Panc1 (cell line): Measurements from ENCODE around the gene RRP36. TPM values are rescaled to one million over a fixed set of nuclear protein-coding genes. Genes with fewer than 3 reads are reported as not detected.

Experiments
- ATAC-seq: fragments of 200-7000 bp; cut with Tn5 transposase; 2 replicates; pipeline ENCODE4 v1.9.1; 2020; ENCODE audit warnings: mild to moderate bottlenecking, moderate library complexity
- BruUV-seq: library from RNA; stranded (reverse); fragments of 400-500 nt; replicated peaks from 2 replicates; lab custom pipeline; 2021; lab: Mats Ljungman, UMichigan
- CTCF ChIA-PET: fragments of 300-600 bp; sonication (Branson Sonifier 250); formaldehyde crosslinking; loops from one replicate; lab custom pipeline; 2022; ENCODE audit warnings: antibody characterized with exemption; lab: Charles Lee
- POLR2A ChIA-PET: fragments of 300-600 bp; sonication (Branson Sonifier 250); formaldehyde crosslinking; loops from one replicate; lab custom pipeline; 2022; ENCODE audit warnings: antibody characterized with exemption; lab: Charles Lee
- DNase-seq: peaks from one replicate; pipeline ENCODE4 v3.0.0-alpha.2; 2010; ENCODE audit warnings: low read depth, low spot score
- H3K27ac ChIP-seq: 2 replicates; pipeline ENCODE4 v1.5.1; 2011; ENCODE audit warnings: mild to moderate bottlenecking, low read length, inconsistent platforms
- H3K27me3 ChIP-seq: fragments of 200-500 bp; sonication (Bioruptor generic); 2 replicates; pipeline ENCODE4 v1.6.0; 2014; ENCODE audit warnings: low read length, inconsistent platforms; ENCODE audit not compliant: control insufficient read depth, insufficient read depth
- H3K36me3 ChIP-seq: fragments of 200-500 bp; sonication (Bioruptor generic); 2 replicates; pipeline ENCODE4 v1.5.1; 2014; ENCODE audit warnings: inconsistent platforms, mild to moderate bottlenecking, low read length, moderate library complexity; ENCODE audit not compliant: control insufficient read depth, insufficient read depth
- H3K4me1 ChIP-seq: 2 replicates; pipeline ENCODE4 v1.5.1; 2011; ENCODE audit warnings: inconsistent platforms, mild to moderate bottlenecking, low read length, moderate library complexity; ENCODE audit not compliant: control insufficient read depth, insufficient read depth
- H3K4me3 ChIP-seq, 2 experiments: 2 replicates each; pipeline ENCODE4 v1.5.1; 2011 to 2012; ENCODE audit warnings: low read depth in 2 of 2, low read length in 2 of 2, mild to moderate bottlenecking in 2 of 2, inconsistent platforms in 1 of 2, moderate library complexity in 1 of 2
- H3K9me3 ChIP-seq: fragments of 200-500 bp; sonication (Bioruptor generic); 2 replicates; pipeline ENCODE4 v1.5.1; 2014; ENCODE audit warnings: low read depth, mild to moderate bottlenecking, inconsistent platforms, low read length, moderate library complexity; ENCODE audit not compliant: control insufficient read depth, insufficient read depth
- CTCF ChIP-seq: fragments of 450-650 bp; IDR thresholded peaks from 2 replicates; pipeline ENCODE4 v1.5.1; 2017; ENCODE audit warnings: mild to moderate bottlenecking
- POLR2AphosphoS5 ChIP-seq: IDR thresholded peaks from 2 replicates; pipeline ENCODE4 v1.6.1; 2012; ENCODE audit warnings: mild to moderate bottlenecking, low read depth, low read length, moderate library complexity
- REST ChIP-seq, 2 experiments: IDR thresholded peaks; 2 replicates each; pipeline ENCODE4 v1.6.1; 2011 to 2012; ENCODE audit warnings: low read depth in 2 of 2, control low read depth in 1 of 2, low read length in 1 of 2, mild to moderate bottlenecking in 1 of 2, moderate library complexity in 1 of 2; ENCODE audit not compliant: insufficient read depth in 1 of 2
- SIN3A ChIP-seq: IDR thresholded peaks from 2 replicates; pipeline ENCODE4 v1.6.1; 2012; ENCODE audit warnings: low read depth, mild to moderate bottlenecking, low read length, moderate library complexity, borderline replicate concordance; ENCODE audit not compliant: insufficient read depth
- TCF7L2 ChIP-seq: IDR thresholded peaks from 2 replicates; pipeline ENCODE4 v1.6.1; 2011; ENCODE audit warnings: mild to moderate bottlenecking, low read depth, low read length, inconsistent platforms
- in situ Hi-C: cut with HindIII; loops from 2 replicates; pipeline ENCODE4 v1.10.0; 2016; ENCODE audit warnings: low sequenced_read_pairs, low pct_unique_long_range_greater_than_20kb
- intact Hi-C: fragments of 100-400 bp; cut with micrococcal nuclease; formaldehyde crosslinking; loops from one replicate; pipeline ENCODE4 v1.10.0; 2022; ENCODE audit not compliant: unreplicated experiment
- total RNA-seq: library from RNA; stranded (reverse); gene quantifications from one replicate; pipeline ENCODE4 v1.2.1, GENCODE V29; 2021; ENCODE audit not compliant: unreplicated experiment

The RRP36 gene
- total RNA-seq, 1 experiment from 2014 or later, result 106 TPM

DNA sequence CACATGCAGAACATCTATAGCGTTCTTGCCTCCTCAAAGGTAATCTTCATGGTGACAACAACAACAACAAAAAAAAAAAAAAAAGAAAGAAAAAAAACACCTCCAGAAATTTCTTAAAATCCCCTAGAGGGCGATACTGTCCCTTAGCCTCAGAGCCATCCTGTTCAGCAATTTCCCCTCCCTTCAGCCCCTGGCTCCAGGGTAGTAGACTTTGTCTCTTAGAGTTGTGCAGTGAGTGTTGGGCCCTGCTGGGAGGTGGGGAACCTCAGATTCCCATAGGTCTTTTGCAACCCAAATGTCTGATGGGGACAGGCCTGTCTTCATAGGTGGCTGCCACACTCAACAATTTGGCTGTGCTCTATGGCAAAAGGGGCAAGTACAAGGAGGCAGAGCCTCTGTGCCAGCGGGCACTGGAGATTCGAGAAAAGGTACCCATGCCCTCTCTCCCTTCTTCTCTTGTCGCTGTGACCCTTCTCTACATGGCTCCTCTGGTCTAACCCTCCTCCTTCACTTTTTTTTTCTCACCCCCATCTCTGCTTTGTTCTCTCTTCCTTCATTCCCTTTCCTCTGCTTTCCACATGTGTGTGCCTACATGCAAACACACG lies 48.7 kb downstream of the RRP36 start:
- POLR2A ChIA-PET, result no interaction called here
- Histone ChIP-seq H3K4me3 (no peak overlapping the region), H3K36me3 (no peaks in the 10 kb centered on the region), H3K9me3 (no peaks in the 10 kb centered on the region), H3K4me1 (peaks cover 4% of the 10 kb centered on the region), H3K27me3 (no peaks in the 10 kb centered on the region), H3K27ac (peak overlapping the region; percentile 73)
- BruUV-seq, result no TSS peak
- intact Hi-C loops (loop anchor here (5.0 kb wide), 1 partner anchor 57 kb away; no protein-coding TSS in a partner anchor), in situ Hi-C loops (no loop called here)
- TF ChIP-seq TCF7L2, result no peak
- TF ChIP-seq CTCF, result peak; percentile 86
- TF ChIP-seq SIN3A, result no peak
- no peak for TF ChIP-seq REST (IDR thresholded peaks at IDR 0.05; ENCODE audit: insufficient read depth in 1 of 2, low read depth in 2 of 2, low read length in 1 of 2)
- CTCF ChIA-PET, result interaction anchor here (0.7 kb wide), 2 partner anchors 22 to 60 kb away, joined by 3 read pairs; no protein-coding TSS in a partner anchor
- DNase-seq, result no peak
- ATAC-seq, result peak; percentile 77

DNA sequence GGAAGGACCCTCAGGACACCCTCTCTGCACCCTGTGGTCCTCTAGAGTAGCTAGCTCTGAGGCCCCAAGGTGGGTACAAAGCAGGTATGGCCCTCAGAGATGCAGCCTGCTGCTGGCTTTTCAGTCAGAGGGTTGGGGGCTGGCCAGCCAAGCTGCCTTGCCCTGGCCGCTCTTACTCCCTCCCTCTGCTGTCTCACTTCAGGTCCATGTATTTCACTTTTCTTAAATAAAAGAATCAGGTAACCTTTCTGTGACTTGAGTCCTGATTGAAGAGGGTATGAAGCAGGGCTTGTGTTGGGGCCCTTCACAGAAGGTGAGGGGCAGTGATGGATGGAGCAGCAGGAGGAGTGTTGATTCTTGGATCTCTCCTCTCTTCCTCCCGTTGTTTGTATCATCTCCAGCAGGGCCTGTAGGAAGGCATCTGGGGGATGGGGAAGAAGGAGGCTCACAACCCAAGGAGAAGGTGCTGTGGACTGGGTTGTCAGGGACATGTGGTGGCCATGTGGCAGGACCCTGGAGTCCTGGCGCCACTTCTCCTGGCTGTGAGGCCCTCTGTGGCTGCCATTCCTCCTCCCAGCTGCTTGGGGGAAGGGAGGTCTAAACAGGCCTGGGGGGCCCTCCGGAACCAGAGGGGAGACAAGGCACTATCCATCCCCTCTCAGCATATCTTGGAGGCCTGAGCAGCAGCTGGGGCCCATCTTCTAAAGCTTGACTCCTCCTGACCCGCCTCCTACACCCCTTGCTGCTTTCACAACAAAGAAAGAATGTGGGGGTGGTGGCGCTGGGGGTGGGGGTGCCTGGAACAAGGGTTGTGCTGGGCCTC lies 53.6 kb downstream of the RRP36 start:
- ATAC-seq (no peak), DNase-seq (no peak)
- H3K36me3 ChIP-seq, result peaks cover 3% of the 10 kb centered on the region; the same call in 1 of the 2 replicates
- BruUV-seq, result no TSS peak
- in situ Hi-C loops (no loop called here), intact Hi-C loops (loop anchor here (5.0 kb wide), 2 partner anchors 52 to 67 kb away; no protein-coding TSS in a partner anchor)
- POLR2A ChIA-PET, result interaction anchor here (0.6 kb wide), 1 partner anchor 294 kb away, joined by 5 read pairs; no protein-coding TSS in a partner anchor
- no peak for TF ChIP-seq POLR2AphosphoS5
- TF ChIP-seq REST (IDR thresholded peaks at IDR 0.05; ENCODE audit: insufficient read depth in 1 of 2, low read depth in 2 of 2, low read length in 1 of 2), result no peak
- no peak for TF ChIP-seq TCF7L2
- no peak for TF ChIP-seq SIN3A
- TF ChIP-seq CTCF, result no peak
- H3K27me3 ChIP-seq, result no peaks in the 10 kb centered on the region
- H3K4me3 ChIP-seq, result no peak overlapping the region
- H3K9me3 ChIP-seq, result no peaks in the 10 kb centered on the region
- peaks cover 25% of the 10 kb centered on the region for H3K4me1 ChIP-seq
- CTCF ChIA-PET, result no interaction called here
- peak overlapping the region; percentile 81 for H3K27ac ChIP-seq
